HepG2 (cell line): ENCODE results near the gene KRTCAP2. TPM values are rescaled to one million over a fixed set of nuclear protein-coding genes. Genes with fewer than 3 reads are reported as not detected.
A peak's percentile ranks its signal among the peaks of the same experiment; 100 is the strongest.

ENCODE experiments used
- HCFC1 ChIP-seq: fragments of 150-350 bp; IDR thresholded peaks from 2 replicates; pipeline ENCODE4 v1.6.1; 2014; ENCODE audit warnings: low read depth, low read length
- HNRNPH1 ChIP-seq: fragments of 200-400 bp; formaldehyde crosslinking; optimal IDR thresholded peaks from 2 replicates; pipeline ENCODE3; 2017; ENCODE audit warnings: mild to moderate bottlenecking, low read depth, low read length
- MBD4 ChIP-seq: IDR thresholded peaks from 2 replicates; pipeline ENCODE4 v1.6.1; 2012; ENCODE audit warnings: low read length, inconsistent platforms, borderline replicate concordance
- PCBP2 ChIP-seq: fragments of 200-400 bp; formaldehyde crosslinking; optimal IDR thresholded peaks from 2 replicates; pipeline ENCODE3; 2018; ENCODE audit warnings: low read length, low read depth; ENCODE audit not compliant: poor library complexity, severe bottlenecking
- PITX1 ChIP-seq: sonication (generic); formaldehyde crosslinking; IDR thresholded peaks from 2 replicates; pipeline ENCODE4 v1.5.1; 2020; ENCODE audit warnings: mild to moderate bottlenecking, missing genetic modification reagents
- ZNF10 ChIP-seq: sonication (generic); formaldehyde crosslinking; IDR thresholded peaks from 2 replicates; pipeline ENCODE4 v1.4.0; 2020; ENCODE audit warnings: mild to moderate bottlenecking, low read depth, missing genetic modification reagents, borderline replicate concordance
- ZNF121 ChIP-seq: sonication (generic); formaldehyde crosslinking; IDR thresholded peaks from 2 replicates; pipeline ENCODE4 v1.5.0; 2020; ENCODE audit warnings: mild to moderate bottlenecking, missing genetic modification reagents
- ZNF142 ChIP-seq: sonication (generic); formaldehyde crosslinking; IDR thresholded peaks from 2 replicates; pipeline ENCODE4 v1.4.0; 2020; ENCODE audit warnings: missing genetic modification reagents
- ZNF253 ChIP-seq: sonication (generic); formaldehyde crosslinking; IDR thresholded peaks from 2 replicates; pipeline ENCODE4 v1.8.0; 2022; ENCODE audit warnings: mild to moderate bottlenecking, missing genetic modification reagents, borderline replicate concordance
- ZNF607 ChIP-seq: sonication (generic); formaldehyde crosslinking; IDR thresholded peaks from 2 replicates; pipeline ENCODE4 v1.5.1; 2020; ENCODE audit warnings: missing genetic modification reagents, mild to moderate bottlenecking, borderline replicate concordance
- ZNF782 ChIP-seq: sonication (generic); formaldehyde crosslinking; IDR thresholded peaks from 2 replicates; pipeline ENCODE4 v1.4.0; 2020; ENCODE audit warnings: missing genetic modification reagents, mild to moderate bottlenecking, borderline replicate concordance
- ZNF784 ChIP-seq: sonication (generic); formaldehyde crosslinking; IDR thresholded peaks from 2 replicates; pipeline ENCODE4 v1.5.1; 2020; ENCODE audit warnings: missing genetic modification reagents, mild to moderate bottlenecking, borderline replicate concordance
- polyA plus RNA-seq, 8 experiments: library from polyadenylated mRNA; depleted of rRNA in 3 of 8; stranded (reverse) in 7 of 8; unstranded in 1 of 8; fragments of >200 nt; fragmentation: Illumina TruSeq in 4 of 8; extraction: Trizol in 4 of 8; gene quantifications; 2 replicates each; pipeline versions ENCODE4 v1.2.1 to v1.2.3, GENCODE V29; 2011 to 2016; ENCODE audit warnings: low read depth in 4 of 8, missing spikeins in 1 of 8, mixed read lengths in 1 of 8; ENCODE audit not compliant: insufficient read depth in 1 of 8
- total RNA-seq, 5 experiments: library from RNA; depleted of rRNA; stranded (reverse); fragments of >200 nt; fragmentation: Illumina TruSeq; extraction: Trizol; gene quantifications; 2 replicates each; pipeline ENCODE4 v1.2.3, GENCODE V29; 2016; ENCODE audit warnings: low read depth in 1 of 5
- TF ChIP-seq, protein P1 (sequence below): sonication (generic); formaldehyde crosslinking; IDR thresholded peaks from 2 replicates; pipeline ENCODE4 v1.4.0; 2020; ENCODE audit warnings: missing genetic modification reagents
- TF ChIP-seq, protein P2 (sequence below): sonication (generic); formaldehyde crosslinking; IDR thresholded peaks from 2 replicates; pipeline ENCODE4 v1.9.0; 2022; ENCODE audit warnings: missing genetic modification reagents, mild to moderate bottlenecking, borderline replicate concordance

KRTCAP2 gene
- total and polyA plus RNA-seq, 2 of the 13 experiments (the other 11 are each of a cell fraction or from before 2014, with no cell fraction given) = 77.3 to 79.4 TPM

- TF ChIP-seq ZNF121 (CRISPR knock-in tag) (no peak), ZNF607 (CRISPR knock-in tag) (no peak), PITX1 (CRISPR knock-in tag) (no peak), HNRNPH1 (no peak), ZNF10 (CRISPR knock-in tag) (no peak), ZNF253 (CRISPR knock-in tag) (no peak), ZNF142 (CRISPR knock-in tag) (no peak), ZNF784 (CRISPR knock-in tag) (no peak), HCFC1 (no peak), MBD4 (no peak), ZNF782 (CRISPR knock-in tag) (no peak), PCBP2 (no peak)
- TF ChIP-seq, protein P1, sequence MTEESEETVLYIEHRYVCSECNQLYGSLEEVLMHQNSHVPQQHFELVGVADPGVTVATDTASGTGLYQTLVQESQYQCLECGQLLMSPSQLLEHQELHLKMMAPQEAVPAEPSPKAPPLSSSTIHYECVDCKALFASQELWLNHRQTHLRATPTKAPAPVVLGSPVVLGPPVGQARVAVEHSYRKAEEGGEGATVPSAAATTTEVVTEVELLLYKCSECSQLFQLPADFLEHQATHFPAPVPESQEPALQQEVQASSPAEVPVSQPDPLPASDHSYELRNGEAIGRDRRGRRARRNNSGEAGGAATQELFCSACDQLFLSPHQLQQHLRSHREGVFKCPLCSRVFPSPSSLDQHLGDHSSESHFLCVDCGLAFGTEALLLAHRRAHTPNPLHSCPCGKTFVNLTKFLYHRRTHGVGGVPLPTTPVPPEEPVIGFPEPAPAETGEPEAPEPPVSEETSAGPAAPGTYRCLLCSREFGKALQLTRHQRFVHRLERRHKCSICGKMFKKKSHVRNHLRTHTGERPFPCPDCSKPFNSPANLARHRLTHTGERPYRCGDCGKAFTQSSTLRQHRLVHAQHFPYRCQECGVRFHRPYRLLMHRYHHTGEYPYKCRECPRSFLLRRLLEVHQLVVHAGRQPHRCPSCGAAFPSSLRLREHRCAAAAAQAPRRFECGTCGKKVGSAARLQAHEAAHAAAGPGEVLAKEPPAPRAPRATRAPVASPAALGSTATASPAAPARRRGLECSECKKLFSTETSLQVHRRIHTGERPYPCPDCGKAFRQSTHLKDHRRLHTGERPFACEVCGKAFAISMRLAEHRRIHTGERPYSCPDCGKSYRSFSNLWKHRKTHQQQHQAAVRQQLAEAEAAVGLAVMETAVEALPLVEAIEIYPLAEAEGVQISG (CRISPR knock-in tag) = peak; percentile 94
- TF ChIP-seq, protein P2, sequence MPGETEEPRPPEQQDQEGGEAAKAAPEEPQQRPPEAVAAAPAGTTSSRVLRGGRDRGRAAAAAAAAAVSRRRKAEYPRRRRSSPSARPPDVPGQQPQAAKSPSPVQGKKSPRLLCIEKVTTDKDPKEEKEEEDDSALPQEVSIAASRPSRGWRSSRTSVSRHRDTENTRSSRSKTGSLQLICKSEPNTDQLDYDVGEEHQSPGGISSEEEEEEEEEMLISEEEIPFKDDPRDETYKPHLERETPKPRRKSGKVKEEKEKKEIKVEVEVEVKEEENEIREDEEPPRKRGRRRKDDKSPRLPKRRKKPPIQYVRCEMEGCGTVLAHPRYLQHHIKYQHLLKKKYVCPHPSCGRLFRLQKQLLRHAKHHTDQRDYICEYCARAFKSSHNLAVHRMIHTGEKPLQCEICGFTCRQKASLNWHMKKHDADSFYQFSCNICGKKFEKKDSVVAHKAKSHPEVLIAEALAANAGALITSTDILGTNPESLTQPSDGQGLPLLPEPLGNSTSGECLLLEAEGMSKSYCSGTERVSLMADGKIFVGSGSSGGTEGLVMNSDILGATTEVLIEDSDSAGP (CRISPR knock-in tag) = no peak
Observed at GRCh38 chr1:155176544-155177071, 3.5 kb upstream of the KRTCAP2 start (continued).
